WI38 (cell line): Measurements from ENCODE around the gene ENDOU.

Source experiments
- H3K4me3 ChIP-seq: 2 replicates; pipeline ENCODE4 v1.5.1; 2011; ENCODE audit warnings: low read depth, mild to moderate bottlenecking, control low read depth, low read length
- CTCF ChIP-seq: IDR thresholded peaks from 2 replicates; pipeline ENCODE4 v1.5.1; 2012; ENCODE audit warnings: low read depth, mild to moderate bottlenecking, control low read depth, low read length

Gene ENDOU

GRCh38 chr12:47763481-47764346 is 38.4 kb upstream of the ENDOU start:
- TF ChIP-seq CTCF: no peak
- no peak overlapping the region for H3K4me3 ChIP-seq

- no peak overlapping the region for H3K4me3 ChIP-seq
- TF ChIP-seq CTCF: no peak
Observed at GRCh38 chr12:47762850-47763465, 37.7 kb upstream of the ENDOU start.

GRCh38 chr12:47758834-47759690 is 33.8 kb upstream of the ENDOU start, which contains the start of gene RAPGEF3:
RAPGEF3 (minus strand) TSS chr12:47758880; CDS start chr12:47758556, 324 bp downstream.
- peak within 1 kb of the TSS; percentile 59 for H3K4me3 ChIP-seq
- peak; percentile 45; the same call in 1 of the 2 replicates for TF ChIP-seq CTCF

GRCh38 chr12:47758584-47758833 is 33.2 kb upstream of the ENDOU start:
- peak overlapping the region; percentile 59 for H3K4me3 ChIP-seq
- TF ChIP-seq CTCF: no peak

GRCh38 chr12:47757840-47758583 is 32.7 kb upstream of the ENDOU start:
- no peak for TF ChIP-seq CTCF
- peak overlapping the region; percentile 59 for H3K4me3 ChIP-seq

GRCh38 chr12:47757364-47757839 is 32.1 kb upstream of the ENDOU start:
- no peak overlapping the region for H3K4me3 ChIP-seq
- no peak for TF ChIP-seq CTCF
